Body of pancreas (tissue), 4 donors: ENCODE measurements around the gene PUSL1. TPM values are rescaled to one million over a fixed set of nuclear protein-coding genes. Genes with fewer than 3 reads are reported as not detected.

Experiments used
- ATAC-seq: fragments of 150-250 bp; one replicate; pipeline ENCODE4 v1.9.1; 2016
- DNase-seq, 4 donors: peaks; one replicate each; pipeline ENCODE4 v3.0.0-alpha.2; 2019
- H3K27ac ChIP-seq, 4 donors: fragments of 200-600 bp; sonication (generic); 1 replicate in 3 of 4; 2 replicates in 1 of 4; pipeline versions ENCODE4 v1.5.1 to v1.6.1; 2016 to 2019; ENCODE audit warnings: mild to moderate bottlenecking in 1 of 4, mixed read lengths in 1 of 4, moderate library complexity in 1 of 4
- H3K27me3 ChIP-seq, 2 donors: fragments of 200-600 bp; sonication (generic); one replicate each; pipeline ENCODE4 v1.6.0; 2016; ENCODE audit warnings: mild to moderate bottlenecking in 1 of 2
- H3K36me3 ChIP-seq, 2 donors: fragments of 200-600 bp; sonication (generic); replicated peaks in 1 of 2; 2 replicates each; pipeline ENCODE4 v1.5.1; 2016; ENCODE audit warnings: low read depth in 2 of 2; ENCODE audit not compliant: insufficient read depth in 1 of 2
- H3K4me1 ChIP-seq: fragments of 200-600 bp; sonication (generic); one replicate; pipeline ENCODE4 v1.6.0; 2016
- H3K4me3 ChIP-seq, 2 donors: fragments of 200-600 bp; sonication (generic); 1 replicate in 1 of 2; 2 replicates in 1 of 2; pipeline ENCODE4 v1.5.1; 2016 to 2019
- H3K9me3 ChIP-seq, 3 donors: fragments of 200-600 bp; sonication (generic); 1 replicate in 2 of 3; 2 replicates in 1 of 3; pipeline ENCODE4 v1.5.1; 2016
- POLR2A ChIP-seq, 3 donors: fragments of 450-650 bp; IDR thresholded peaks; one replicate each; pipeline ENCODE4 v1.6.1; 2016; ENCODE audit warnings: antibody characterized with exemption in 3 of 3, mild to moderate bottlenecking in 2 of 3
- WGBS, 2 donors: methylation state at CpG; one replicate each; pipeline ENCODE4 v1.1.5; 2017; 5-methylcytosine and 5-hydroxymethylcytosine counted together
- intact Hi-C: fragments of 100-400 bp; cut with DNase I; formaldehyde crosslinking; loops from one replicate; pipeline ENCODE4 v1.15.1; 2023
- total RNA-seq, 2 donors: library from RNA; depleted of rRNA; stranded (reverse); fragments of >200 nt; gene quantifications; one replicate each; pipeline ENCODE4 v1.1.0, GENCODE V29; 2016
- TF ChIP-seq, protein P1 (sequence below), 7 experiments: fragments of 450-650 bp in 4 of 7; fragments of 200-600 bp in 3 of 7; sonication (generic) in 3 of 7; IDR thresholded peaks; one replicate each; pipeline ENCODE4 v1.5.1; 2016 to 2019; ENCODE audit warnings: antibody characterized with exemption in 7 of 7

The PUSL1 gene
- total RNA-seq, 2 donors from 2014 or later = 20.2 to 20.8 TPM

DNA sequence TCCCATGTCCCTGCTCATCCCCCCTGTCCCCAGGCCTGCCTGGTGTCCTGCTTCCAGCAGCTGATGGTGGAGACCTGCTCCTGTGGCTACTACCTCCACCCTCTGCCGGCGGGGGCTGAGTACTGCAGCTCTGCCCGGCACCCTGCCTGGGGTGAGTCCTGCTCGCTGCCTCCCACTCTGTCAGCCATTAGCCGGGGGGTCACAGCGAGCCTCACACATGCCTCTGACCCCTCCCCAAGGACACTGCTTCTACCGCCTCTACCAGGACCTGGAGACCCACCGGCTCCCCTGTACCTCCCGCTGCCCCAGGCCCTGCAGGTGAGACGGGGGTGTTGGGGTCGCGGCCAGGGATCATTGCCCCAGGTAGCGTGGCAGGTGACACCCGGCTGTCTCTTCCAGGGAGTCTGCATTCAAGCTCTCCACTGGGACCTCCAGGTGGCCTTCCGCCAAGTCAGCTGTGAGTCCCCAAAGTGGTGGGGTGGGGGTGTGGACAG lies 18.1 kb upstream of the PUSL1 start:
- Histone ChIP-seq H3K27me3 (peaks cover 0 to 8% of the 10 kb centered on the region in 2 donors), H3K4me1 (peaks cover 11% of the 10 kb centered on the region), H3K36me3 (no peaks in the 10 kb centered on the region), H3K9me3 (no peaks in the 10 kb centered on the region), H3K4me3 (no peak overlapping the region), H3K27ac (no peak overlapping the region)
- ATAC-seq (peak; percentile 72), DNase-seq (peak; percentile 74 to 87 (median 82))
- 42 to 61% methylated on average over 11 to 14 of the region's 15 CpGs for WGBS, 2 donors
- no peak for TF ChIP-seq POLR2A (IDR thresholded peaks at IDR 0.05)
- TF ChIP-seq, protein P1, sequence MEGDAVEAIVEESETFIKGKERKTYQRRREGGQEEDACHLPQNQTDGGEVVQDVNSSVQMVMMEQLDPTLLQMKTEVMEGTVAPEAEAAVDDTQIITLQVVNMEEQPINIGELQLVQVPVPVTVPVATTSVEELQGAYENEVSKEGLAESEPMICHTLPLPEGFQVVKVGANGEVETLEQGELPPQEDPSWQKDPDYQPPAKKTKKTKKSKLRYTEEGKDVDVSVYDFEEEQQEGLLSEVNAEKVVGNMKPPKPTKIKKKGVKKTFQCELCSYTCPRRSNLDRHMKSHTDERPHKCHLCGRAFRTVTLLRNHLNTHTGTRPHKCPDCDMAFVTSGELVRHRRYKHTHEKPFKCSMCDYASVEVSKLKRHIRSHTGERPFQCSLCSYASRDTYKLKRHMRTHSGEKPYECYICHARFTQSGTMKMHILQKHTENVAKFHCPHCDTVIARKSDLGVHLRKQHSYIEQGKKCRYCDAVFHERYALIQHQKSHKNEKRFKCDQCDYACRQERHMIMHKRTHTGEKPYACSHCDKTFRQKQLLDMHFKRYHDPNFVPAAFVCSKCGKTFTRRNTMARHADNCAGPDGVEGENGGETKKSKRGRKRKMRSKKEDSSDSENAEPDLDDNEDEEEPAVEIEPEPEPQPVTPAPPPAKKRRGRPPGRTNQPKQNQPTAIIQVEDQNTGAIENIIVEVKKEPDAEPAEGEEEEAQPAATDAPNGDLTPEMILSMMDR (IDR thresholded peaks at IDR 0.05) = peak; percentile 59 to 85 (median 71)
- intact Hi-C loops = loop anchor here (5.0 to 10.0 kb wide), 3 partner anchors 168 to 305 kb away; partner anchors contain the start of gene PERM1

DNA sequence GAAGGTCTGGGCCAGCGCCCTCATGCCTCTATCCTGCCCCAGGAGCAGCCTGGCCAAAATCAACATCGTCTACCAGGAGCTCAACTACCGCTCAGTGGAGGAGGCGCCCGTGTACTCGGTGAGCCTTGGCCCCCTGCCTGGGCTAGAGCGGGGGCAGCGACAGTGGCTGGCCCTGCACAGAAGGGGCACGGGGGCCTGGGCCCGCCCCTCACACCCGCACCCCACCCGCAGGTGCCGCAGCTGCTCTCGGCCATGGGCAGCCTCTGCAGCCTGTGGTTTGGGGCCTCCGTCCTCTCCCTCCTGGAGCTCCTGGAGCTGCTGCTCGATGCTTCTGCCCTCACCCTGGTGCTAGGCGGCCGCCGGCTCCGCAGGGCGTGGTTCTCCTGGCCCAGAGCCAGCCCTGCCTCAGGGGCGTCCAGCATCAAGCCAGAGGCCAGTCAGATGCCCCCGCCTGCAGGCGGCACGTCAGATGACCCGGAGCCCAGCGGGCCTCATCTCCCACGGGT lies 17.3 kb upstream of the PUSL1 start:
- H3K4me3 ChIP-seq = no peak overlapping the region
- intact Hi-C loops = loop anchor here (5.0 to 10.0 kb wide), 3 partner anchors 169 to 306 kb away; partner anchors contain the start of gene PERM1
- no peak for TF ChIP-seq POLR2A (IDR thresholded peaks at IDR 0.05)
- no peak overlapping the region for H3K27ac ChIP-seq
- H3K9me3 ChIP-seq = no peaks in the 10 kb centered on the region
- ATAC-seq = no peak
- peak in 1 of 4 donors; percentile 19 for DNase-seq
- 40 to 45% methylated on average over 9 to 26 of the region's 28 CpGs for WGBS, 2 donors
- no peaks in the 10 kb centered on the region for H3K36me3 ChIP-seq
- peaks cover 11% of the 10 kb centered on the region for H3K4me1 ChIP-seq
- peaks cover 0 to 4% of the 10 kb centered on the region in 2 donors for H3K27me3 ChIP-seq

DNA sequence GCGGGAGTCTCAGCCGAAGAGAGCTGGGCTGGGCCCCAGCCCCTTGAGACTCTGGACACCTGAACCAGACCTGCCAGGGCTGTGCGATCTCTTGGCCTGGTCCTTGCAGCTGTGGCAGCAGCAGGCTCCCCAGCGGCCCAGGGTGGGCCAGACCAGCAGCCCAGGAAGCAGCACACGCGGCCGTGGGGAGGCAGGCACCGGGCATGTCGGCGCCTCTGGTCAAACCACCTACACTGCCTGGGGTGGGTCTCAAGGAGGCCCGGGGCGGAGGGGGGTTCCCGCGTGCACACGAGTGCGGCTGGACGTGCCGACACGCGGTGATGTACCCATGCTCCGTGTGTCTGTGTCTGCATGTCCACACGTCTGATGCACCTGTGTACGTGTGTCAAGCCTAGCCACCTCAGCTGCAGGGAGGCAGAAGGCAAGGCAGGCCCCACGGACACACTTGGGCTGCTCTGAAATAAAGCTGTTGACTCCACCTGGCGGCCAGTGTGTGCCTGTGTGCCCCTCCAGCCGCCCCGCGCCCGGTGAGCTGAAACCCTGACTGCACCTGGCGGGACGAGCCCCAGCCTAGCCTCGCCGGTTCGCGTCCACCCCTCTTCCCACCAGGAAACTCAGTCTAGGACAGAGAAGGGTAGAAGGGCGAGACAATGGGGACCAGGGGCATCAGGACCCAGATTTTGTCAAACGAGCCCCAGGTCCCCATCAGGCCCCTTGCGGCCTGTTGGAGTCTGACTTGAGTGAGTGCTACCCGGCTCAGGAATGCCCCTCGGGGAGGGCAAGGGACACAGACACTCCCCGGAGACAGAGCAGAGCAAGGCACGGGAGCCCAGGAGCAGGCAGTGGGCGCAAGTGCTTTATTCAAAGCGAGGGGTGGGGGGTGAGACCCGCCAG lies 16.6 kb upstream of the PUSL1 start:
- Histone ChIP-seq H3K36me3 (no peaks in the 10 kb centered on the region), H3K4me3 (no peak overlapping the region), H3K27me3 (no peaks in the 10 kb centered on the region), H3K9me3 (no peaks in the 10 kb centered on the region), H3K4me1 (peaks cover 11% of the 10 kb centered on the region), H3K27ac (no peak overlapping the region)
- DNase-seq = peak; percentile 85 to 91 (median 88)
- intact Hi-C loops = loop anchor here (5.0 to 10.0 kb wide), 3 partner anchors 169 to 307 kb away; partner anchors contain the start of gene PERM1
- TF ChIP-seq, protein P1 (IDR thresholded peaks at IDR 0.05) = peak; percentile 61 to 89 (median 79)
- TF ChIP-seq POLR2A (IDR thresholded peaks at IDR 0.05) = peak in 1 of 3 donors; percentile 13
- 38 to 43% methylated on average over 26 to 45 of the region's 45 CpGs for WGBS, 2 donors
- ATAC-seq = peak; percentile 81

DNA sequence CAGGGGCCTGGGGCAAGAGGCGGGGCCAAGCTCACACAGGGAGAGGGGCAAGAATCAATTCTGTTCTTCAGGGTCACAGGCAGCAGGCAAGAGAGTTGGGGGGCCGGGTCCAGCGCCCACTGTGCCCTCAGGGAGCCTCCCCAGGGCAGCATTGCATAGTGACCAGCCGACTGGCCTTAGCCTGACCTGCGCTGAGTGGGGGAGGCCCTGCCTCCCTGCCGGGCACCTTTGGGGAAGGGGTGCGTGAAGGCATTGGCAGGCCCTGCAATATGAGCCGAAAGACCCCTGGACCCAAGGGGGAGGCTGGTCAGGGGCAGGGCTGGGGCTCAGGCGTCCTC lies 16.0 kb upstream of the PUSL1 start:
- no peak overlapping the region for H3K4me3 ChIP-seq
- ATAC-seq (no peak), DNase-seq (no peak)
- H3K36me3 ChIP-seq = no peaks in the 10 kb centered on the region
- TF ChIP-seq POLR2A (IDR thresholded peaks at IDR 0.05) = no peak
- TF ChIP-seq, protein P1 (IDR thresholded peaks at IDR 0.05) = no peak
- H3K4me1 ChIP-seq = peaks cover 11% of the 10 kb centered on the region
- 66 to 83% methylated on average over 8 to 9 of the region's 9 CpGs for WGBS, 2 donors
- no peaks in the 10 kb centered on the region for H3K27me3 ChIP-seq
- H3K27ac ChIP-seq = no peak overlapping the region
- intact Hi-C loops = loop anchor here (5.0 to 10.0 kb wide), 3 partner anchors 170 to 308 kb away; partner anchors contain the start of gene PERM1
- H3K9me3 ChIP-seq = no peaks in the 10 kb centered on the region

DNA sequence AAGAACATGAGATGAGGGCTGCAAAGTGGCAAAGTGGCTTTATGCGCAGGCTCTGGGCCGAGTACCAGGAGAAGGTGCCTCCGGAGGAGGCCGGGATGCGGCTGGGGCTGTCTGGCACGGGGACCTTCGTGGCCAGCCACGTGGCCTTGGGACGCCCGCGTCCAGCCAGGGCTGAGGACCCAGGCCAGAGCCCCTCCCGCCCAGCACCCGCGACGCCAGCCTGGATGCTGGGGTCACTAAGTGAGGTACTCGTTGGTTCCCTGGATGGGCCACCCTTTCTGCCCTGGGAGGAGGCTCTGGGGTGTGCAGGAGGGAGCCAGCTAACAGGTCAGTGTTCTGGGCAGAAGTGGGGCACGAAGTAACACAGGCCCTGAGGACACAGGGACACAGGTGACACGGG lies 15.5 kb upstream of the PUSL1 start:
- DNase-seq (no peak), ATAC-seq (no peak)
- Histone ChIP-seq H3K27me3 (no peaks in the 10 kb centered on the region), H3K9me3 (no peaks in the 10 kb centered on the region), H3K27ac (no peak overlapping the region), H3K4me3 (no peak overlapping the region), H3K36me3 (no peaks in the 10 kb centered on the region), H3K4me1 (peaks cover 11% of the 10 kb centered on the region)
- WGBS, 2 donors = 77 to 80% methylated on average over 15 to 17 of the region's 18 CpGs
- no peak for TF ChIP-seq POLR2A (IDR thresholded peaks at IDR 0.05)
- TF ChIP-seq, protein P1 (IDR thresholded peaks at IDR 0.05) = no peak
- intact Hi-C loops = loop anchor here (5.0 to 10.0 kb wide), 3 partner anchors 171 to 308 kb away; partner anchors contain the start of gene PERM1
